ENCODE data around the gene PRKD1. TPM values are rescaled to one million over a fixed set of nuclear protein-coding genes. Genes with fewer than 3 reads are reported as not detected.

PRKD1 gene
- total and polyA plus RNA-seq, 2 of the 13 experiments (the other 11 are each of a cell fraction or from before 2014, with no cell fraction given), result 0.22 to 1.3 TPM

DNA sequence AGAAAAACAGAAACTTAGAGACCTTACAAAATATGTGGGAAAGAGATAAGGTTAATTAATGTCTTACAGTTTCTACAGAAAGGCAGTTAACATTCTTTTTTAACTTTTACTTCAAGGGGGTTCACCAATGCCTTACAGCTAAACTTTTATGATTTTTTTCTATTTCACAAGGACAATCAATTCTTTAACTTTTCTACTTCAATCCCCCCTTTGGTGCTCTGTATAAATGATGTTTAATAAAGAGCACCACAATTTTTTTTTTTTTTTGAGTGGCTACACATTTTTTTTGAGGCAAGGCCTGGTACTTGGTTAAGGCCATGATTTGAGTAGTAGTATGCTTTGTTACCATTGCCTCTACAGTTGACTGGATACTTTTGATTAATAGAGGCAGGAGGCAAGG lies 279.6 kb downstream of the PRKD1 start:
- ChIA-PET POLR2A (no interaction called here), CTCF (ENCODE audit: low intra/inter-chr PET ratio, low total read pairs) (no interaction called here)
- BruUV-seq (replicated peaks), result no TSS peak
- Histone ChIP-seq H3K9ac (ENCODE audit: insufficient read depth, low read depth, low read length) (no peak overlapping the region), H4K20me1 (ENCODE audit: insufficient read depth, low read length) (no peaks in the 10 kb centered on the region), H3K27me3 (ENCODE audit: control insufficient read depth in 1 of 2, insufficient read depth in 2 of 2, low read length in 2 of 2) (no peaks in the 10 kb centered on the region), H2AFZ (ENCODE audit: low read length) (no peak overlapping the region), H3K27ac (ENCODE audit: extremely low read length, insufficient read depth, low read length) (no peak overlapping the region), H3K9me3 (ENCODE audit: low read length) (peaks cover 95% of the 10 kb centered on the region), H3K4me2 (ENCODE audit: low read depth, low read length) (no peak overlapping the region), H3K4me1 (ENCODE audit: insufficient read depth, low read length) (no peaks in the 10 kb centered on the region), H3K79me2 (ENCODE audit: insufficient read depth, low read length) (no peaks in the 10 kb centered on the region), H3K4me3 (replicated peaks in 1 of 3; ENCODE audit: insufficient read depth in 1 of 3, low read depth in 2 of 3, low read length in 3 of 3) (no peak overlapping the region), H3K36me3 (replicated peaks in 1 of 2; ENCODE audit: control insufficient read depth in 1 of 2, insufficient read depth in 2 of 2, low read length in 2 of 2) (no peaks in the 10 kb centered on the region)
- ATAC-seq (no peak), DNase-seq (ENCODE audit: low spot score) (no peak), FAIRE-seq (no peak)
- intact Hi-C loops (cut with micrococcal nuclease; ENCODE audit: unreplicated experiment) (no loop called here), in situ Hi-C loops (cut with HindIII; ENCODE audit: extremely low pct_ligation_motif_present, low pct_unique_long_range_greater_than_20kb) (no loop called here)
- TF ChIP-seq, protein P1, sequence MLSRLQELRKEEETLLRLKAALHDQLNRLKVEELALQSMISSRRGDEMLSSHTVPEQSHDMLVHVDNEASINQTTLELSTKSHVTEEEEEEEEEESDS (CRISPR knock-in tag; IDR thresholded peaks at IDR 0.05; ENCODE audit: borderline replicate concordance), result no peak
- TF ChIP-seq NFKBIZ (CRISPR knock-in tag; IDR thresholded peaks at IDR 0.05), result no peak
- no peak for TF ChIP-seq ZNF850 (CRISPR knock-in tag; conservative IDR thresholded peaks at IDR 0.05)
- TF ChIP-seq, protein P2, sequence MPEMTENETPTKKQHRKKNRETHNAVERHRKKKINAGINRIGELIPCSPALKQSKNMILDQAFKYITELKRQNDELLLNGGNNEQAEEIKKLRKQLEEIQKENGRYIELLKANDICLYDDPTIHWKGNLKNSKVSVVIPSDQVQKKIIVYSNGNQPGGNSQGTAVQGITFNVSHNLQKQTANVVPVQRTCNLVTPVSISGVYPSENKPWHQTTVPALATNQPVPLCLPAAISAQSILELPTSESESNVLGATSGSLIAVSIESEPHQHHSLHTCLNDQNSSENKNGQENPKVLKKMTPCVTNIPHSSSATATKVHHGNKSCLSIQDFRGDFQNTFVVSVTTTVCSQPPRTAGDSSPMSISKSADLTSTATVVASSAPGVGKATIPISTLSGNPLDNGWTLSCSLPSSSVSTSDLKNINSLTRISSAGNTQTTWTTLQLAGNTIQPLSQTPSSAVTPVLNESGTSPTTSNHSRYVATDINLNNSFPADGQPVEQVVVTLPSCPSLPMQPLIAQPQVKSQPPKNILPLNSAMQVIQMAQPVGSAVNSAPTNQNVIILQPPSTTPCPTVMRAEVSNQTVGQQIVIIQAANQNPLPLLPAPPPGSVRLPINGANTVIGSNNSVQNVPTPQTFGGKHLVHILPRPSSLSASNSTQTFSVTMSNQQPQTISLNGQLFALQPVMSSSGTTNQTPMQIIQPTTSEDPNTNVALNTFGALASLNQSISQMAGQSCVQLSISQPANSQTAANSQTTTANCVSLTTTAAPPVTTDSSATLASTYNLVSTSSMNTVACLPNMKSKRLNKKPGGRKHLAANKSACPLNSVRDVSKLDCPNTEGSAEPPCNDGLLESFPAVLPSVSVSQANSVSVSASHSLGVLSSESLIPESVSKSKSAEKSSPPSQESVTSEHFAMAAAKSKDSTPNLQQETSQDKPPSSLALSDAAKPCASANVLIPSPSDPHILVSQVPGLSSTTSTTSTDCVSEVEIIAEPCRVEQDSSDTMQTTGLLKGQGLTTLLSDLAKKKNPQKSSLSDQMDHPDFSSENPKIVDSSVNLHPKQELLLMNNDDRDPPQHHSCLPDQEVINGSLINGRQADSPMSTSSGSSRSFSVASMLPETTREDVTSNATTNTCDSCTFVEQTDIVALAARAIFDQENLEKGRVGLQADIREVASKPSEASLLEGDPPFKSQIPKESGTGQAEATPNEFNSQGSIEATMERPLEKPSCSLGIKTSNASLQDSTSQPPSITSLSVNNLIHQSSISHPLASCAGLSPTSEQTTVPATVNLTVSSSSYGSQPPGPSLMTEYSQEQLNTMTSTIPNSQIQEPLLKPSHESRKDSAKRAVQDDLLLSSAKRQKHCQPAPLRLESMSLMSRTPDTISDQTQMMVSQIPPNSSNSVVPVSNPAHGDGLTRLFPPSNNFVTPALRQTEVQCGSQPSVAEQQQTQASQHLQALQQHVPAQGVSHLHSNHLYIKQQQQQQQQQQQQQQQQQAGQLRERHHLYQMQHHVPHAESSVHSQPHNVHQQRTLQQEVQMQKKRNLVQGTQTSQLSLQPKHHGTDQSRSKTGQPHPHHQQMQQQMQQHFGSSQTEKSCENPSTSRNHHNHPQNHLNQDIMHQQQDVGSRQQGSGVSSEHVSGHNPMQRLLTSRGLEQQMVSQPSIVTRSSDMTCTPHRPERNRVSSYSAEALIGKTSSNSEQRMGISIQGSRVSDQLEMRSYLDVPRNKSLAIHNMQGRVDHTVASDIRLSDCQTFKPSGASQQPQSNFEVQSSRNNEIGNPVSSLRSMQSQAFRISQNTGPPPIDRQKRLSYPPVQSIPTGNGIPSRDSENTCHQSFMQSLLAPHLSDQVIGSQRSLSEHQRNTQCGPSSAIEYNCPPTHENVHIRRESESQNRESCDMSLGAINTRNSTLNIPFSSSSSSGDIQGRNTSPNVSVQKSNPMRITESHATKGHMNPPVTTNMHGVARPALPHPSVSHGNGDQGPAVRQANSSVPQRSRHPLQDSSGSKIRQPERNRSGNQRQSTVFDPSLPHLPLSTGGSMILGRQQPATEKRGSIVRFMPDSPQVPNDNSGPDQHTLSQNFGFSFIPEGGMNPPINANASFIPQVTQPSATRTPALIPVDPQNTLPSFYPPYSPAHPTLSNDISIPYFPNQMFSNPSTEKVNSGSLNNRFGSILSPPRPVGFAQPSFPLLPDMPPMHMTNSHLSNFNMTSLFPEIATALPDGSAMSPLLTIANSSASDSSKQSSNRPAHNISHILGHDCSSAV (CRISPR knock-in tag; IDR thresholded peaks at IDR 0.05; ENCODE audit: borderline replicate concordance), result no peak
- TF ChIP-seq TBP (CRISPR knock-in tag; IDR thresholded peaks at IDR 0.05), result no peak
- no peak for TF ChIP-seq AGO1 (IDR thresholded peaks at IDR 0.05; ENCODE audit: low read depth, low read length, poor library complexity, severe bottlenecking)
- no peak for TF ChIP-seq NFE2L2 (IDR thresholded peaks at IDR 0.05; ENCODE audit: low read length)
- TF ChIP-seq JDP2 (CRISPR knock-in tag; IDR thresholded peaks at IDR 0.05; ENCODE audit: borderline replicate concordance), result no peak
- TF ChIP-seq, protein P3, sequence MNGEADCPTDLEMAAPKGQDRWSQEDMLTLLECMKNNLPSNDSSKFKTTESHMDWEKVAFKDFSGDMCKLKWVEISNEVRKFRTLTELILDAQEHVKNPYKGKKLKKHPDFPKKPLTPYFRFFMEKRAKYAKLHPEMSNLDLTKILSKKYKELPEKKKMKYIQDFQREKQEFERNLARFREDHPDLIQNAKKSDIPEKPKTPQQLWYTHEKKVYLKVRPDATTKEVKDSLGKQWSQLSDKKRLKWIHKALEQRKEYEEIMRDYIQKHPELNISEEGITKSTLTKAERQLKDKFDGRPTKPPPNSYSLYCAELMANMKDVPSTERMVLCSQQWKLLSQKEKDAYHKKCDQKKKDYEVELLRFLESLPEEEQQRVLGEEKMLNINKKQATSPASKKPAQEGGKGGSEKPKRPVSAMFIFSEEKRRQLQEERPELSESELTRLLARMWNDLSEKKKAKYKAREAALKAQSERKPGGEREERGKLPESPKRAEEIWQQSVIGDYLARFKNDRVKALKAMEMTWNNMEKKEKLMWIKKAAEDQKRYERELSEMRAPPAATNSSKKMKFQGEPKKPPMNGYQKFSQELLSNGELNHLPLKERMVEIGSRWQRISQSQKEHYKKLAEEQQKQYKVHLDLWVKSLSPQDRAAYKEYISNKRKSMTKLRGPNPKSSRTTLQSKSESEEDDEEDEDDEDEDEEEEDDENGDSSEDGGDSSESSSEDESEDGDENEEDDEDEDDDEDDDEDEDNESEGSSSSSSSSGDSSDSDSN (CRISPR knock-in tag; IDR thresholded peaks at IDR 0.05), result no peak
- no peak for TF ChIP-seq ZNF563 (CRISPR knock-in tag; IDR thresholded peaks at IDR 0.05)
- TF ChIP-seq ZFP90 (CRISPR knock-in tag; IDR thresholded peaks at IDR 0.05; ENCODE audit: borderline replicate concordance), result no peak
- no peak for TF ChIP-seq PITX1 (CRISPR knock-in tag; IDR thresholded peaks at IDR 0.05)
- TF ChIP-seq, protein P4, sequence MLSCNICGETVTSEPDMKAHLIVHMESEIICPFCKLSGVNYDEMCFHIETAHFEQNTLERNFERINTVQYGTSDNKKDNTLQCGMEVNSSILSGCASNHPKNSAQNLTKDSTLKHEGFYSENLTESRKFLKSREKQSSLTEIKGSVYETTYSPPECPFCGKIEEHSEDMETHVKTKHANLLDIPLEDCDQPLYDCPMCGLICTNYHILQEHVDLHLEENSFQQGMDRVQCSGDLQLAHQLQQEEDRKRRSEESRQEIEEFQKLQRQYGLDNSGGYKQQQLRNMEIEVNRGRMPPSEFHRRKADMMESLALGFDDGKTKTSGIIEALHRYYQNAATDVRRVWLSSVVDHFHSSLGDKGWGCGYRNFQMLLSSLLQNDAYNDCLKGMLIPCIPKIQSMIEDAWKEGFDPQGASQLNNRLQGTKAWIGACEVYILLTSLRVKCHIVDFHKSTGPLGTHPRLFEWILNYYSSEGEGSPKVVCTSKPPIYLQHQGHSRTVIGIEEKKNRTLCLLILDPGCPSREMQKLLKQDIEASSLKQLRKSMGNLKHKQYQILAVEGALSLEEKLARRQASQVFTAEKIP (CRISPR knock-in tag; IDR thresholded peaks at IDR 0.05; ENCODE audit: borderline replicate concordance), result no peak
- no peak for TF ChIP-seq REL (CRISPR knock-in tag; conservative IDR thresholded peaks at IDR 0.05)

Measured in HepG2 (cell line).